ENCODE measurements around the gene HSD11B2.

HSD11B2 gene

DNA sequence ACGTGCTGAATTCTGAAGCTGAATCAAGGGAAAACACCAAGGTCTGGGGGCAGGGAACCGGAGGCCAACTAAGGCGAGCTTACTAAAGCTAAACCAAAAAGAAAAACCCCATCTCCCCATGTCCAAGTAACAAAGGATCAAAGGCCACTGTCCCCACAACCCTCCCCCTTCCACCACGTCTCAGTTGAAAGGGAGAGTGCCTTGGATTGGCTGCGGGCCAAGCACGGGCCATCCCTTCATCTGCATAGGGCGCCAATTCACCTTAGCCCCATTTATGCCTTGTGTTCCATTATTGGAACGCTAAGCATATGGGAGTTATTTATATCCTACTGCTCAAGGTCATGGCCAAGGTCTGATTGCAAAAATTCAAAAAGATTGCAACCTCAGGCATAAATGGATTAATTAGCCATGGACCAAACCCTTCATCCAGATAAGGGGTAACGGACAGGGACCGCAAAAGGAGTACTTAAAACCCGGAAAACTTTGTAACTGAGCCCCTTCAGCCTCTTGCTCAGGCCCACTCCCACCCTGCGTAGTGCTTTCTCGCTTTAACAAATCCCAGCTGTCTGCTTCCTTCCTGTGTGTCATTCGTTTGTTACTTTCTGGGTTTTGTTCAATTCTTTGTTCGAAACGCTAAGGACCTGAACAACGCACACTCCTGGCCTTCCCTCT is 50.8 kb downstream of the HSD11B2 start:
- peak; percentile 26 for DNase-seq

DNA sequence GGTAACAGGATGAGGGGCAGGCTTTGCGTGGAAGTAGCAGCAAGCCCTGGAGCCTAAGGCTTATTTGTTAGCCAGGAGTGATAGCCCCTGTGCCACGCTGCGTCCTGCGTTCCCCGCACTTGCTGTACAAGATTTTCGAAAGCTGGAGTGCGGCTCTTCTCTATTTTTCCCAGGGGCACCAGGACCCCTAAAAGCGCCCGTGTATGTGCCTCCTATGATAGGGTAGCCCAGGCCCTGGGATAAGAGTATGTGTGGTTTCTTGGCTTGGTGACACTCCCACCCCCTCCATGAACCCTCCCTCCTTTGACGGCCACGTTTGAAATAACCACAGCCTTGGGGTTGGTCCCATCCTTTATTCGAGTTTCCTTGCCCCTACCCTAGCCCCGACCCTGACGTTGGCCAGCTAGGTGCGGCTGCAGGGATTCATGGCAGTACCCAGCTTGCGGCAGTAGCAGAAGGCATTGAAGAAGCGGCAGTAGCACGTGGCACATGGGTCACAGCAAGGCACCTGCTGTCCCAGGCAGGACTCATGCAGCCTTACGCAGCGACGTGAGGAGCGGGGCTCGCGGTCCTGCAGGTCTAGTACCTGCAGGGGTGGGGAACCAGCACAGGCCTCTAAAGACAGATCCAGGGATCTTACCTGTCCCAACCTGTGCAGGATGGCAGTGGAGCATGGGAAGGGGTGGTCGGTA is 51.5 kb downstream of the HSD11B2 start:
- DNase-seq: no peak

DNA sequence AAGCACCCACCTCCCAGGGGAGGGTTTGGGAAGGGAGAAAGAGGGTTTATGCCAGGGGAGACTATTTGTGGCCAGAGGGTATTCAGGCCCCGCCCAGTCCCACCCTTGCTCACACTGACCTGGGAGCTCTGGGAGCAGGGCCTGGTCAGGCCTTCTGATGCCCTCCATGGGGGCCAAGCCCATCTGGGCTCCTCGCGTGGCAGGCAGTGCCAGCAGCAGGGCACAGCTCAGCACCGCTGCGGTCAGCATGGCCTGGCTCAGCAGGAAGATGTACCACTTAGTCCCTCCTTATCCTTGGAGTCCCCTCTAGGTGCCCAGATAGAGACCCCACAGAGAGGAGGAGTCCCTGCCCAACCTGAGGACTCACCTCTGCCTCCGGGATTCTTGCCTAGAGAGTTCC is 52.2 kb downstream of the HSD11B2 start, which contains the start of gene AGRP:
TSS of gene AGRP (minus strand) at position 398 of the 400 bp plus-strand sequence. CDS start at position 249, 149 bp downstream.
- no peak for DNase-seq

DNA sequence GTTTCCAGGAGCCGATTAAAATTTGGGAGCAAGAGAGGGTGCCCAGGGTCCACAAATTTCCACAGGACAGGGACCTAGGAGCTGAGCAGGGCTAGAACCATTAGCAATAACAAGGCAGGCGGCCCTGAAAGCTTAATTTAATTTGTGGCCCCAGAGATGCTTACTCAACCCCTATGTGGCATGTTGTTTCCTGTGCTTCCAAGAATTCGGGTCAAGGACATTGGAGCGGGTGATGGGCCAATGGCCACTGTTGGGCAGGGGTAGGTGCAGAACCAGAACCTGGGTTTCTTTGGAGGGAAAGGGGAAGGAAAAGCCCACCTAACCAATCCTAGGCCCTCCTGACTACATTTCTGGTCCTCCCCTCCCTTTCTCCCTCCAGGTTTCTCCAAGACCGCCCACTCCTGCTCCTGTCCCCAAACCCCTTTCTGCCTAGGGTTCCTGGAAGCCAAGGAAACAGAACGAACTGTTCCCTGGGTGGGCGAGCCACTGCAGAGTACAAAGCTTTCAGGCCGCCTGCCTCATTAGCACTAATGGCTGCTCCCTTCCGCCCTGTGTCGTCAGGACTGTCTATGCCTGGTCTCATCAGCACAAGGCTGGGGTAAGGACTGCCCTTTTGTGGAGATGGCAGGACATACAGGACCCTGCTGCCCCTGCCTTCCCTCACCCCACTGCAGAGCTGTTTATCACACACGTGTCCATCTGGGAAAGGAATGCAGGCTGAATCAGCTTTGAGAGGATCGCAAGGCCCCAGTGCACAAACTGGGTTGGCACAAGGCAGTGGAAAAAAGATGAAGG is 53.0 kb downstream of the HSD11B2 start:
- DNase-seq: no peak

DNA sequence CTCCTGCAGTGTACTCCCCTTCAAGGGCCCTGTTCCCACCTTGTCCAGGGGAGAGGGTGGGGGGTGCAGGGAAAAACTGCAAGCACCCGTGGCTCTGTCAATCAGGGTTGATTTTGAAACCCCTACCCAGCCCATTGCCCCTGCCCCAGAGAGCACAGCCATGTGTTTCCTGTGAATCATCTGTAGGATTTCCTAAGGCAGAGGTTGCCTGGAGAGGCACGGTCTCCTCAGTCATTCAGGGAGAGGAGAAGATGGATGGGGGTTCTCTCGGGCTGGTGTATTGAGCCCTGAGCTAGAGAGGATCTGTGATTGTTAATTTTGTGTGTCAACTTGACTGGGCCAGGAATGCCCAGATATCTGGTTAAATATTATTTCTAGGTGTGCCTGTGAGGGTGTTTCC is 55.9 kb downstream of the HSD11B2 start:
- DNase-seq: no peak

All from activated CD8-positive, alpha-beta memory T cell treated with anti-CD3 and anti-CD28 coated beads, Interleukin-2, amount 50 U/mL, for 4 hours (primary cell).